K562 (cell line): ENCODE data around the gene DSC2. TPM values are rescaled to one million over a fixed set of nuclear protein-coding genes. Genes with fewer than 3 reads are reported as not detected.
A peak's percentile ranks its signal among the peaks of the same experiment; 100 is the strongest.

Experiments
- ARID1B ChIP-seq: fragments of 450-650 bp; IDR thresholded peaks from 2 replicates; pipeline ENCODE4 v1.6.1; 2016; ENCODE audit warnings: antibody characterized with exemption, mild to moderate bottlenecking, inconsistent platforms
- CBFA2T3 ChIP-seq: fragments of 450-650 bp; IDR thresholded peaks from 2 replicates; pipeline ENCODE4 v1.6.1; 2017
- CXXC5 ChIP-seq: fragments of 250-450 bp; sonication (Bioruptor Pico); IDR thresholded peaks from 2 replicates; pipeline ENCODE4 v1.8.0; 2022; ENCODE audit warnings: inconsistent platforms, mild to moderate bottlenecking, moderate library complexity
- DPF2 ChIP-seq: fragments of 450-650 bp; IDR thresholded peaks from 2 replicates; pipeline ENCODE4 v1.6.1; 2016
- GATAD2A ChIP-seq: fragments of 450-650 bp; IDR thresholded peaks from 2 replicates; pipeline ENCODE4 v1.6.1; 2017
- HDAC1 ChIP-seq, 2 experiments: fragments of 450-650 bp; IDR thresholded peaks; 2 replicates each; pipeline ENCODE4 v1.6.1; 2016 to 2017; ENCODE audit warnings: inconsistent platforms in 1 of 2, mild to moderate bottlenecking in 1 of 2, moderate library complexity in 1 of 2
- HDAC2 ChIP-seq: fragments of 450-650 bp; IDR thresholded peaks from 2 replicates; pipeline ENCODE4 v1.6.1; 2016; ENCODE audit warnings: mild to moderate bottlenecking
- HNRNPLL ChIP-seq: fragments of 200-400 bp; formaldehyde crosslinking; IDR thresholded peaks from 2 replicates; pipeline ENCODE4 v1.6.1; 2017; ENCODE audit warnings: low read length, low read depth, mild to moderate bottlenecking; ENCODE audit not compliant: poor library complexity, severe bottlenecking
- IFI16 ChIP-seq: fragments of 250-450 bp; sonication (Bioruptor Pico); IDR thresholded peaks from 2 replicates; pipeline ENCODE4 v2.1.2; 2022; ENCODE audit warnings: mild to moderate bottlenecking, inconsistent platforms
- KDM5B ChIP-seq: fragments of 200-600 bp; sonication (generic); IDR thresholded peaks from 2 replicates; pipeline ENCODE4 v1.6.1; 2012; ENCODE audit warnings: low read depth, mild to moderate bottlenecking, moderate library complexity, low read length, control low read depth, inconsistent platforms; ENCODE audit not compliant: insufficient replicate concordance
- MED1 ChIP-seq: sonication (generic); formaldehyde crosslinking; IDR thresholded peaks from 2 replicates; pipeline ENCODE4 v1.8.1; 2023; ENCODE audit warnings: missing genetic modification reagents, borderline replicate concordance
- OTX1 ChIP-seq: fragments of 450-650 bp; formaldehyde crosslinking; IDR thresholded peaks from 2 replicates; pipeline ENCODE4 v1.4.0; 2022; ENCODE audit warnings: mild to moderate bottlenecking
- SMAD3 ChIP-seq: fragments of 450-650 bp; formaldehyde crosslinking; conservative IDR thresholded peaks from 2 replicates; pipeline ENCODE4 v1.4.0; 2020; ENCODE audit warnings: mild to moderate bottlenecking
- SMARCA4 ChIP-seq: fragments of 450-650 bp; IDR thresholded peaks from 2 replicates; pipeline ENCODE4 v1.6.1; 2016
- polyA plus RNA-seq, 8 experiments: library from polyadenylated mRNA; depleted of rRNA in 4 of 8; stranded (reverse) in 5 of 8; unstranded in 3 of 8; fragments of >200 nt; fragmentation: Nextera tagmentation in 2 of 8; fragmentation: Illumina TruSeq in 1 of 8; extraction: Ambion mirVana in 2 of 8; extraction: Trizol in 1 of 8; gene quantifications; 2 replicates each; pipeline versions ENCODE4 v1.2.1 to v1.2.3, GENCODE V29; 2011 to 2014; ENCODE audit warnings: inconsistent platforms in 1 of 8, missing spikeins in 1 of 8
- total RNA-seq, 7 experiments: library from RNA; depleted of rRNA in 6 of 7; stranded (reverse); fragments of >200 nt in 6 of 7; fragmentation: Illumina TruSeq in 2 of 7; extraction: Trizol in 2 of 7; gene quantifications; 2 replicates each; pipeline versions ENCODE4 v1.2.1 to v1.2.3, GENCODE V29; 2011 to 2021; ENCODE audit warnings: low replicate concordance in 1 of 7
- TF ChIP-seq, protein P1 (sequence below): fragments of 250-450 bp; sonication (Bioruptor Pico); IDR thresholded peaks from 2 replicates; pipeline ENCODE4 v1.8.0; 2021; ENCODE audit warnings: moderate library complexity, mild to moderate bottlenecking, inconsistent platforms
- TF ChIP-seq, protein P2 (sequence below): IDR thresholded peaks from 2 replicates; pipeline ENCODE4 v1.6.1; 2014; ENCODE audit warnings: antibody characterized with exemption
- TF ChIP-seq, protein P3 (sequence below), 2 experiments: fragments of 450-650 bp; IDR thresholded peaks; 2 replicates each; pipeline ENCODE4 v1.6.1; 2016
- TF ChIP-seq, protein P4 (sequence below): fragments of 450-650 bp; formaldehyde crosslinking; IDR thresholded peaks from 2 replicates; pipeline ENCODE4 v1.4.0; 2022; ENCODE audit warnings: missing genetic modification characterization
- TF ChIP-seq, protein P5 (sequence below): fragments of 250-450 bp; sonication (Bioruptor Pico); IDR thresholded peaks from 2 replicates; pipeline ENCODE4 v1.9.0; 2021; ENCODE audit warnings: mild to moderate bottlenecking
- TF ChIP-seq, protein P6 (sequence below): IDR thresholded peaks from 2 replicates; pipeline ENCODE4 v1.6.1; 2011; ENCODE audit warnings: borderline replicate concordance, low read depth, mild to moderate bottlenecking, moderate library complexity, low read length; ENCODE audit not compliant: insufficient read depth, poor library complexity, severe bottlenecking

The DSC2 gene
- total and polyA plus RNA-seq, 9 of the 15 experiments (the other 6 are each of a cell fraction or from before 2014, with no cell fraction given) = 3.8 to 15.3 (median 6.4) TPM

DNA sequence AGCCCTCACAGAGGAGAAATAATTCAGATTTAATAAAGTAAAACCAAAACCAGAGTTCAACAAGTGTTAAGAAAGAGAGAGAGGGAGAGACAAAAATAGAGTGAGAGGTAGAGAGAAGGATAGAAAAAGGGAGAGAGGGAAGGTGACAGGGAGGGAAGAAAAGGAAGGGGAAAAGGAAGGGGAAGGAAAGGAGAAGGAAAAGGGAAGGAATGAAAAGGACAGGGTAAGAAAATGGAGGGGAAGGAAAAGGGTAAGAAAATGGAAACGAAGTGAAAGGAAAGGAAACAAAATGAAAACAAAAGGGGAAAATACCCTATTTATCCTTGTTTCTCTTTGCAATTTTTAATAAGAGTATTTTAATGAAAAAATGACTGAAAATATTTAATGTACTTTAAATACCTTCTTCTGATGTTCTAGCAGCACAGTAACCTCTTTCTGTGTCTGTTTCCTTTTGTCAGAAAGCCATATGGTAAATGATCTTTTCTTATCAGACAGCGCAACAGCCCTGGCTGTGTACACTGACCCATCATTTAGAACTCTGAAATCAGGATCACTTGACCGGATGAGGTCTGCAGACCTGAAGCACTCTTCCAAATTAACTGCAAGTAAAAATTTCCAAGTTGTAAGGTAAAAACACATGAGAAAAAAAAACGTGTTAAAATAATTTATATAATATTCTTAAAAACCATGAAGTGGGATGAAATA is 71.5 kb downstream of the DSC2 start (continued):
- no peak for TF ChIP-seq IFI16 (CRISPR knock-in tag)
- TF ChIP-seq, protein P1, sequence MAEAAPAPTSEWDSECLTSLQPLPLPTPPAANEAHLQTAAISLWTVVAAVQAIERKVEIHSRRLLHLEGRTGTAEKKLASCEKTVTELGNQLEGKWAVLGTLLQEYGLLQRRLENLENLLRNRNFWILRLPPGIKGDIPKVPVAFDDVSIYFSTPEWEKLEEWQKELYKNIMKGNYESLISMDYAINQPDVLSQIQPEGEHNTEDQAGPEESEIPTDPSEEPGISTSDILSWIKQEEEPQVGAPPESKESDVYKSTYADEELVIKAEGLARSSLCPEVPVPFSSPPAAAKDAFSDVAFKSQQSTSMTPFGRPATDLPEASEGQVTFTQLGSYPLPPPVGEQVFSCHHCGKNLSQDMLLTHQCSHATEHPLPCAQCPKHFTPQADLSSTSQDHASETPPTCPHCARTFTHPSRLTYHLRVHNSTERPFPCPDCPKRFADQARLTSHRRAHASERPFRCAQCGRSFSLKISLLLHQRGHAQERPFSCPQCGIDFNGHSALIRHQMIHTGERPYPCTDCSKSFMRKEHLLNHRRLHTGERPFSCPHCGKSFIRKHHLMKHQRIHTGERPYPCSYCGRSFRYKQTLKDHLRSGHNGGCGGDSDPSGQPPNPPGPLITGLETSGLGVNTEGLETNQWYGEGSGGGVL (CRISPR knock-in tag) = no peak
- TF ChIP-seq MED1 (CRISPR knock-in tag) = no peak
- no peak; the same call in 1 of the 2 replicates for TF ChIP-seq CXXC5 (CRISPR knock-in tag)
- TF ChIP-seq HDAC1 (IDR thresholded peaks at IDR 0.05) = peak in 1 of 2 experiments; percentile 39; a peak in 1 of 4 replicates
- TF ChIP-seq KDM5B = no peak
- TF ChIP-seq DPF2 = peak; percentile 30; the same call in 1 of the 2 replicates
- TF ChIP-seq, protein P2, sequence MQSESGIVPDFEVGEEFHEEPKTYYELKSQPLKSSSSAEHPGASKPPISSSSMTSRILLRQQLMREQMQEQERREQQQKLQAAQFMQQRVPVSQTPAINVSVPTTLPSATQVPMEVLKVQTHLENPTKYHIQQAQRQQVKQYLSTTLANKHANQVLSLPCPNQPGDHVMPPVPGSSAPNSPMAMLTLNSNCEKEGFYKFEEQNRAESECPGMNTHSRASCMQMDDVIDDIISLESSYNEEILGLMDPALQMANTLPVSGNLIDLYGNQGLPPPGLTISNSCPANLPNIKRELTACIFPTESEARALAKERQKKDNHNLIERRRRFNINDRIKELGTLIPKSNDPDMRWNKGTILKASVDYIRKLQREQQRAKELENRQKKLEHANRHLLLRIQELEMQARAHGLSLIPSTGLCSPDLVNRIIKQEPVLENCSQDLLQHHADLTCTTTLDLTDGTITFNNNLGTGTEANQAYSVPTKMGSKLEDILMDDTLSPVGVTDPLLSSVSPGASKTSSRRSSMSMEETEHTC = no peak
- TF ChIP-seq, protein P3, sequence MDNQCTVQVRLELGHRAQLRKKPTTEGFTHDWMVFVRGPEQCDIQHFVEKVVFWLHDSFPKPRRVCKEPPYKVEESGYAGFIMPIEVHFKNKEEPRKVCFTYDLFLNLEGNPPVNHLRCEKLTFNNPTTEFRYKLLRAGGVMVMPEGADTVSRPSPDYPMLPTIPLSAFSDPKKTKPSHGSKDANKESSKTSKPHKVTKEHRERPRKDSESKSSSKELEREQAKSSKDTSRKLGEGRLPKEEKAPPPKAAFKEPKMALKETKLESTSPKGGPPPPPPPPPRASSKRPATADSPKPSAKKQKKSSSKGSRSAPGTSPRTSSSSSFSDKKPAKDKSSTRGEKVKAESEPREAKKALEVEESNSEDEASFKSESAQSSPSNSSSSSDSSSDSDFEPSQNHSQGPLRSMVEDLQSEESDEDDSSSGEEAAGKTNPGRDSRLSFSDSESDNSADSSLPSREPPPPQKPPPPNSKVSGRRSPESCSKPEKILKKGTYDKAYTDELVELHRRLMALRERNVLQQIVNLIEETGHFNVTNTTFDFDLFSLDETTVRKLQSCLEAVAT (IDR thresholded peaks at IDR 0.05) = peak; percentile 48 to 62; a peak in 2 of 4 replicates
- 0 out of 2 replicates have a peak, but pooled peaks have one; percentile 44 for TF ChIP-seq SMARCA4
- TF ChIP-seq, protein P4, sequence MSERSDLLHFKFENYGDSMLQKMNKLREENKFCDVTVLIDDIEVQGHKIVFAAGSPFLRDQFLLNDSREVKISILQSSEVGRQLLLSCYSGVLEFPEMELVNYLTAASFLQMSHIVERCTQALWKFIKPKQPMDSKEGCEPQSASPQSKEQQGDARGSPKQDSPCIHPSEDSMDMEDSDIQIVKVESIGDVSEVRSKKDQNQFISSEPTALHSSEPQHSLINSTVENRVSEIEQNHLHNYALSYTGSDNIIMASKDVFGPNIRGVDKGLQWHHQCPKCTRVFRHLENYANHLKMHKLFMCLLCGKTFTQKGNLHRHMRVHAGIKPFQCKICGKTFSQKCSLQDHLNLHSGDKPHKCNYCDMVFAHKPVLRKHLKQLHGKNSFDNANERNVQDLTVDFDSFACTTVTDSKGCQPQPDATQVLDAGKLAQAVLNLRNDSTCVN (CRISPR knock-in tag) = 0 out of 2 replicates have a peak, but pooled peaks have one; percentile 58
- peak; percentile 74; the same call in 1 of the 2 replicates for TF ChIP-seq OTX1 (CRISPR knock-in tag)
- peak; percentile 61 for TF ChIP-seq CBFA2T3
- peak; percentile 53; the same call in 1 of the 2 replicates for TF ChIP-seq ARID1B
- no peak for TF ChIP-seq GATAD2A
- no peak for TF ChIP-seq SMAD3 (CRISPR knock-in tag)
- TF ChIP-seq, protein P5, sequence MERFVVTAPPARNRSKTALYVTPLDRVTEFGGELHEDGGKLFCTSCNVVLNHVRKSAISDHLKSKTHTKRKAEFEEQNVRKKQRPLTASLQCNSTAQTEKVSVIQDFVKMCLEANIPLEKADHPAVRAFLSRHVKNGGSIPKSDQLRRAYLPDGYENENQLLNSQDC (CRISPR knock-in tag) = no peak
- TF ChIP-seq HNRNPLL = no peak
- no peak for TF ChIP-seq HDAC2
- TF ChIP-seq, protein P6, sequence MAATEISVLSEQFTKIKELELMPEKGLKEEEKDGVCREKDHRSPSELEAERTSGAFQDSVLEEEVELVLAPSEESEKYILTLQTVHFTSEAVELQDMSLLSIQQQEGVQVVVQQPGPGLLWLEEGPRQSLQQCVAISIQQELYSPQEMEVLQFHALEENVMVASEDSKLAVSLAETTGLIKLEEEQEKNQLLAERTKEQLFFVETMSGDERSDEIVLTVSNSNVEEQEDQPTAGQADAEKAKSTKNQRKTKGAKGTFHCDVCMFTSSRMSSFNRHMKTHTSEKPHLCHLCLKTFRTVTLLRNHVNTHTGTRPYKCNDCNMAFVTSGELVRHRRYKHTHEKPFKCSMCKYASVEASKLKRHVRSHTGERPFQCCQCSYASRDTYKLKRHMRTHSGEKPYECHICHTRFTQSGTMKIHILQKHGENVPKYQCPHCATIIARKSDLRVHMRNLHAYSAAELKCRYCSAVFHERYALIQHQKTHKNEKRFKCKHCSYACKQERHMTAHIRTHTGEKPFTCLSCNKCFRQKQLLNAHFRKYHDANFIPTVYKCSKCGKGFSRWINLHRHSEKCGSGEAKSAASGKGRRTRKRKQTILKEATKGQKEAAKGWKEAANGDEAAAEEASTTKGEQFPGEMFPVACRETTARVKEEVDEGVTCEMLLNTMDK = no peak
